H9 (cell line): ENCODE measurements around the gene METTL4. TPM values are rescaled to one million over a fixed set of nuclear protein-coding genes. Genes with fewer than 3 reads are reported as not detected.

ENCODE experiments used
- DNase-seq: peaks from one replicate; pipeline ENCODE4 v3.0.0-alpha.2; 2017
- H2AFZ ChIP-seq: one replicate; pipeline ENCODE4 v1.6.1; 2013; ENCODE audit warnings: mild to moderate bottlenecking, low read length, control low read depth, moderate library complexity
- H2AK5ac ChIP-seq: 2 replicates; pipeline ENCODE4 v1.6.1; 2013; ENCODE audit warnings: low read length, control low read depth, mixed read lengths; ENCODE audit not compliant: insufficient read length
- H2BK120ac ChIP-seq: one replicate; pipeline ENCODE4 v1.6.1; 2013; ENCODE audit warnings: low read depth, mild to moderate bottlenecking, low read length, control low read depth, inconsistent platforms; ENCODE audit not compliant: poor library complexity, severe bottlenecking
- H2BK12ac ChIP-seq: 2 replicates; pipeline ENCODE4 v1.6.1; 2013; ENCODE audit warnings: low read length, control low read depth, mixed read lengths, low read depth; ENCODE audit not compliant: insufficient read length
- H2BK15ac ChIP-seq: 2 replicates; pipeline ENCODE4 v1.6.1; 2013; ENCODE audit warnings: low read depth, low read length, control low read depth
- H2BK20ac ChIP-seq: one replicate; pipeline ENCODE4 v1.6.1; 2013; ENCODE audit warnings: low read depth, mild to moderate bottlenecking, low read length, control low read depth, inconsistent platforms; ENCODE audit not compliant: poor library complexity, severe bottlenecking
- H2BK5ac ChIP-seq: 2 replicates; pipeline ENCODE4 v1.6.1; 2013; ENCODE audit warnings: low read length, control low read depth, mixed read lengths; ENCODE audit not compliant: insufficient read length
- H3K14ac ChIP-seq: 2 replicates; pipeline ENCODE4 v1.6.1; 2013; ENCODE audit warnings: low read length, control low read depth; ENCODE audit not compliant: insufficient read depth
- H3K18ac ChIP-seq: 2 replicates; pipeline ENCODE4 v1.6.1; 2013; ENCODE audit warnings: low read depth, mild to moderate bottlenecking, mixed read lengths, low read length, control low read depth; ENCODE audit not compliant: insufficient read length
- H3K23ac ChIP-seq: 2 replicates; pipeline ENCODE4 v1.6.1; 2013; ENCODE audit warnings: low read length, control low read depth, mixed read lengths, low read depth; ENCODE audit not compliant: insufficient read length
- H3K23me2 ChIP-seq: 2 replicates; pipeline ENCODE4 v1.6.1; 2013; ENCODE audit warnings: low read depth, mild to moderate bottlenecking, mixed read lengths, low read length, control low read depth; ENCODE audit not compliant: insufficient read length, poor library complexity, severe bottlenecking
- H3K27ac ChIP-seq: 2 replicates; pipeline ENCODE4 v1.5.1; 2013; ENCODE audit warnings: low read length, control low read depth, mixed read lengths, low read depth; ENCODE audit not compliant: insufficient read length
- H3K27me3 ChIP-seq: 2 replicates; pipeline ENCODE4 v1.6.1; 2013; ENCODE audit warnings: low read length, control low read depth, inconsistent platforms; ENCODE audit not compliant: insufficient read depth
- H3K4ac ChIP-seq: 2 replicates; pipeline ENCODE4 v1.6.1; 2013; ENCODE audit warnings: low read depth, mild to moderate bottlenecking, control low read depth, inconsistent platforms, low read length, moderate library complexity
- H3K4me1 ChIP-seq: 2 replicates; pipeline ENCODE4 v1.6.1; 2013; ENCODE audit warnings: low read length, control low read depth, inconsistent platforms; ENCODE audit not compliant: insufficient read depth
- H3K4me2 ChIP-seq: 2 replicates; pipeline ENCODE4 v1.6.1; 2013; ENCODE audit warnings: low read length, control low read depth, mixed read lengths; ENCODE audit not compliant: insufficient read length, insufficient read depth
- H3K56ac ChIP-seq: 2 replicates; pipeline ENCODE4 v1.6.1; 2013; ENCODE audit warnings: low read depth, mild to moderate bottlenecking, mixed read lengths, low read length, control low read depth; ENCODE audit not compliant: insufficient read length
- H3K79me1 ChIP-seq: 2 replicates; pipeline ENCODE4 v1.6.1; 2013; ENCODE audit warnings: low read depth, mild to moderate bottlenecking, moderate library complexity, low read length, control low read depth, inconsistent platforms; ENCODE audit not compliant: insufficient read depth, poor library complexity, severe bottlenecking
- H3K79me2 ChIP-seq: 2 replicates; pipeline ENCODE4 v1.6.1; 2013; ENCODE audit warnings: low read length, control low read depth, inconsistent platforms; ENCODE audit not compliant: insufficient read depth
- H3K9ac ChIP-seq: 2 replicates; pipeline ENCODE4 v1.6.1; 2013; ENCODE audit warnings: low read length, control low read depth, mixed read lengths; ENCODE audit not compliant: insufficient read length; ENCODE audit errors: extremely low read depth
- H3K9me3 ChIP-seq: one replicate; pipeline ENCODE4 v1.6.1; 2013; ENCODE audit warnings: low read depth, low read length, inconsistent platforms; ENCODE audit not compliant: control insufficient read depth
- H3T11ph ChIP-seq: one replicate; pipeline ENCODE4 v1.6.1; 2013; ENCODE audit warnings: mild to moderate bottlenecking, low read length, control low read depth, inconsistent platforms
- H4K20me1 ChIP-seq: one replicate; pipeline ENCODE4 v1.6.1; 2013; ENCODE audit not compliant: control insufficient read depth, insufficient read length, insufficient read depth
- H4K5ac ChIP-seq: 2 replicates; pipeline ENCODE4 v1.6.1; 2013; ENCODE audit warnings: low read depth, mild to moderate bottlenecking, mixed read lengths, low read length, control low read depth; ENCODE audit not compliant: insufficient read length
- H4K8ac ChIP-seq: replicated peaks from 2 replicates; pipeline ENCODE4 v1.6.1; 2013; ENCODE audit warnings: low read length, control low read depth, mixed read lengths, low read depth; ENCODE audit not compliant: insufficient read length
- H4K91ac ChIP-seq: 2 replicates; pipeline ENCODE4 v1.6.1; 2013; ENCODE audit warnings: low read depth, mild to moderate bottlenecking, moderate library complexity, mixed read lengths, low read length, control low read depth; ENCODE audit not compliant: insufficient read length
- H3K27ac Mint-ChIP-seq, 3 experiments: 2 replicates in 2 of 3; 3 replicates in 1 of 3; pipeline ENCODE4 v1.8.0; 2020 to 2021; ENCODE audit warnings: mixed read lengths in 3 of 3, mild to moderate bottlenecking in 1 of 3, moderate library complexity in 1 of 3
- H3K27me3 Mint-ChIP-seq: 2 replicates; pipeline ENCODE4 v1.8.0; 2021; ENCODE audit warnings: low read depth, mild to moderate bottlenecking, moderate library complexity, mixed read lengths
- H3K36me3 Mint-ChIP-seq, 3 experiments: 2 replicates in 2 of 3; 3 replicates in 1 of 3; pipeline ENCODE4 v1.8.0; 2020 to 2021; ENCODE audit warnings: low read depth in 3 of 3, mixed read lengths in 3 of 3; ENCODE audit not compliant: insufficient read depth in 1 of 3
- H3K4me1 Mint-ChIP-seq, 2 experiments: 2 replicates each; pipeline ENCODE4 v1.8.0; 2020; ENCODE audit warnings: mixed read lengths in 2 of 2
- H3K4me3 Mint-ChIP-seq, 2 experiments: 2 replicates in 1 of 2; 3 replicates in 1 of 2; pipeline ENCODE4 v1.8.0; 2020 to 2021; ENCODE audit warnings: mild to moderate bottlenecking in 2 of 2, mixed read lengths in 2 of 2, moderate library complexity in 1 of 2
- H3K9me3 Mint-ChIP-seq, 2 experiments: 2 replicates in 1 of 2; 3 replicates in 1 of 2; pipeline ENCODE4 v1.8.0; 2020; ENCODE audit warnings: mild to moderate bottlenecking in 2 of 2, mixed read lengths in 2 of 2, moderate library complexity in 1 of 2
- WGBS: extraction: QIAGEN DNeasy Blood & Tissue Kit; methylation state at CpG from one replicate; pipeline ENCODE4 v1.1.7; 2013; ENCODE audit warnings: missing lambda C conversion rate, low lambda C conversion rate, mixed read lengths; ENCODE audit not compliant: insufficient read length; ENCODE audit errors: extremely low coverage; 5-methylcytosine and 5-hydroxymethylcytosine counted together
- total RNA-seq: library from RNA; stranded (reverse); gene quantifications from 2 replicates; pipeline ENCODE4 v1.2.1, GENCODE V29; 2021
- TF ChIP-seq, protein P1 (sequence below): fragments of 200-600 bp; sonication (generic); conservative IDR thresholded peaks from 3 replicates; pipeline ENCODE4 v1.8.0; 2021; ENCODE audit warnings: antibody characterized with exemption, mild to moderate bottlenecking

METTL4 gene
- total RNA-seq, 1 experiment from 2014 or later, result 14.2 TPM

- Histone ChIP-seq H3K79me1 (no peaks in the 10 kb centered on the region), H4K5ac (no peak overlapping the region), H3K9me3 (no peaks in the 10 kb centered on the region), H3K18ac (no peak overlapping the region), H3K79me2 (no peaks in the 10 kb centered on the region), H3K4me2 (no peak overlapping the region), H3K9ac (no peak overlapping the region), H3K27me3 (no peaks in the 10 kb centered on the region), H2AK5ac (no peak overlapping the region), H3K14ac (no peak overlapping the region), H3K4me1 (no peaks in the 10 kb centered on the region), H2BK15ac (no peak overlapping the region), H2BK5ac (no peak overlapping the region), H3K27ac (no peak overlapping the region), H3K23me2 (no peaks in the 10 kb centered on the region), H2BK20ac (no peak overlapping the region), H2BK12ac (no peak overlapping the region), H4K8ac (no peak overlapping the region), H4K91ac (no peak overlapping the region), H2AFZ (no peak overlapping the region), H3K4ac (no peak overlapping the region), H4K20me1 (no peaks in the 10 kb centered on the region), H3K23ac (no peak overlapping the region), H2BK120ac (no peak overlapping the region), H3T11ph (no peak overlapping the region), H3K56ac (no peak overlapping the region)
- Mint-ChIP-seq H3K36me3 (peaks cover 5 to 18% (median 14%) of the 10 kb centered on the region in 3 experiments; a peak in 6 of 7 replicates), H3K4me3 (no peak overlapping the region), H3K27ac (peak overlapping the region in 1 of 3 experiments; percentile 9; a peak in 1 of 7 replicates), H3K9me3 (no peaks in the 10 kb centered on the region), H3K27me3 (no peaks in the 10 kb centered on the region), H3K4me1 (no peaks in the 10 kb centered on the region)
- WGBS, result no CpG with 5 or more reads among the region's 4 CpGs
- TF ChIP-seq, protein P1, sequence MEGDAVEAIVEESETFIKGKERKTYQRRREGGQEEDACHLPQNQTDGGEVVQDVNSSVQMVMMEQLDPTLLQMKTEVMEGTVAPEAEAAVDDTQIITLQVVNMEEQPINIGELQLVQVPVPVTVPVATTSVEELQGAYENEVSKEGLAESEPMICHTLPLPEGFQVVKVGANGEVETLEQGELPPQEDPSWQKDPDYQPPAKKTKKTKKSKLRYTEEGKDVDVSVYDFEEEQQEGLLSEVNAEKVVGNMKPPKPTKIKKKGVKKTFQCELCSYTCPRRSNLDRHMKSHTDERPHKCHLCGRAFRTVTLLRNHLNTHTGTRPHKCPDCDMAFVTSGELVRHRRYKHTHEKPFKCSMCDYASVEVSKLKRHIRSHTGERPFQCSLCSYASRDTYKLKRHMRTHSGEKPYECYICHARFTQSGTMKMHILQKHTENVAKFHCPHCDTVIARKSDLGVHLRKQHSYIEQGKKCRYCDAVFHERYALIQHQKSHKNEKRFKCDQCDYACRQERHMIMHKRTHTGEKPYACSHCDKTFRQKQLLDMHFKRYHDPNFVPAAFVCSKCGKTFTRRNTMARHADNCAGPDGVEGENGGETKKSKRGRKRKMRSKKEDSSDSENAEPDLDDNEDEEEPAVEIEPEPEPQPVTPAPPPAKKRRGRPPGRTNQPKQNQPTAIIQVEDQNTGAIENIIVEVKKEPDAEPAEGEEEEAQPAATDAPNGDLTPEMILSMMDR, result peak; percentile 68
- DNase-seq, result no peak
Observed at GRCh38 chr18:2547477-2548087, 23.7 kb downstream of the METTL4 start.
